ENCODE measurements around the gene RAB3B.
"Not testable (repeated sequence)": the region's sequence is repeated elsewhere in the genome, so short reads cannot be mapped to it uniquely, and the experiment has no call there.

Gene RAB3B

GRCh38 chr1:51989582-51990477 lies 670 bp downstream of the RAB3B start:
- no peak for DNase-seq (ENCODE audit: low spot score)

- DNase-seq (ENCODE audit: low spot score), result no peak
Measured at GRCh38 chr1:51988254-51988653, 2.2 kb downstream of the RAB3B start.

- no peak for DNase-seq (ENCODE audit: low spot score)
Measured at GRCh38 chr1:51986718-51987117, 3.8 kb downstream of the RAB3B start.

GRCh38 chr1:51982161-51982560 lies 8.3 kb downstream of the RAB3B start:
- DNase-seq (ENCODE audit: low spot score), result no peak

GRCh38 chr1:51981555-51981954 lies 8.9 kb downstream of the RAB3B start:
- no peak for DNase-seq (ENCODE audit: low spot score)

- DNase-seq (ENCODE audit: low spot score), result no peak
Measured at GRCh38 chr1:51978099-51978498, 12.4 kb downstream of the RAB3B start.

GRCh38 chr1:51976846-51977602 lies 13.5 kb downstream of the RAB3B start:
- no peak for DNase-seq (ENCODE audit: low spot score)

- no peak for DNase-seq (ENCODE audit: low spot score)
Measured at GRCh38 chr1:51973587-51974474, 16.7 kb downstream of the RAB3B start.

- peak; percentile 95 for DNase-seq (ENCODE audit: low spot score)
Measured at GRCh38 chr1:51969038-51969705, 21.3 kb downstream of the RAB3B start.

- DNase-seq (ENCODE audit: low spot score), result no peak
Measured at GRCh38 chr1:51968632-51969031, 21.9 kb downstream of the RAB3B start.

- not testable (repeated sequence) for DNase-seq (ENCODE audit: low spot score)
Measured at GRCh38 chr1:51967213-51967791, 23.2 kb downstream of the RAB3B start.

- DNase-seq (ENCODE audit: low spot score), result no peak
Measured at GRCh38 chr1:51966559-51966958, 23.9 kb downstream of the RAB3B start.

- no peak for DNase-seq (ENCODE audit: low spot score)
Measured at GRCh38 chr1:51964309-51964696, 26.2 kb downstream of the RAB3B start.

- no peak for DNase-seq (ENCODE audit: low spot score)
Measured at GRCh38 chr1:51963592-51964308, 26.8 kb downstream of the RAB3B start.

GRCh38 chr1:51962486-51963356 lies 27.8 kb downstream of the RAB3B start:
- no peak for DNase-seq (ENCODE audit: low spot score)

- no peak for DNase-seq (ENCODE audit: low spot score)
Measured at GRCh38 chr1:51961954-51962353, 28.5 kb downstream of the RAB3B start.

- no peak for DNase-seq (ENCODE audit: low spot score)
Measured at GRCh38 chr1:51961231-51961630, 29.3 kb downstream of the RAB3B start.

GRCh38 chr1:51960262-51960661 lies 30.2 kb downstream of the RAB3B start:
- no peak for DNase-seq (ENCODE audit: low spot score)

GRCh38 chr1:51958824-51959223 lies 31.7 kb downstream of the RAB3B start:
- DNase-seq (ENCODE audit: low spot score), result no peak

GRCh38 chr1:51957618-51958017 lies 32.9 kb downstream of the RAB3B start:
- no peak for DNase-seq (ENCODE audit: low spot score)
